Esophagus (tissue), 2 donors: ENCODE measurements around the gene ABCC8. TPM values are rescaled to one million over a fixed set of nuclear protein-coding genes. Genes with fewer than 3 reads are reported as not detected.

Source experiments
- H3K27ac ChIP-seq, 2 donors: one replicate each; pipeline ENCODE4 v1.5.1; 2013; ENCODE audit warnings: low read depth in 2 of 2, mild to moderate bottlenecking in 2 of 2, inconsistent platforms in 1 of 2, low read length in 1 of 2, moderate library complexity in 1 of 2
- H3K27me3 ChIP-seq, 2 donors: one replicate each; pipeline ENCODE4 v1.6.1; 2013; ENCODE audit warnings: low read length in 2 of 2, control low read depth in 1 of 2, mild to moderate bottlenecking in 1 of 2; ENCODE audit not compliant: insufficient read depth in 2 of 2, control insufficient read depth in 1 of 2
- H3K36me3 ChIP-seq, 2 donors: one replicate each; pipeline ENCODE4 v1.6.1; 2013; ENCODE audit warnings: low read length in 1 of 2; ENCODE audit not compliant: control insufficient read depth in 2 of 2, insufficient read depth in 2 of 2
- H3K4me1 ChIP-seq, 2 donors: one replicate each; pipeline ENCODE4 v1.6.1; 2013; ENCODE audit warnings: low read length in 1 of 2; ENCODE audit not compliant: control insufficient read depth in 2 of 2, insufficient read depth in 2 of 2
- H3K4me3 ChIP-seq, 2 donors: one replicate each; pipeline ENCODE4 v1.5.1; 2013; ENCODE audit warnings: low read length in 2 of 2, mild to moderate bottlenecking in 2 of 2, low read depth in 1 of 2, moderate library complexity in 1 of 2
- H3K9me3 ChIP-seq, 2 donors: one replicate each; pipeline ENCODE4 v1.6.1; 2013; ENCODE audit warnings: mild to moderate bottlenecking in 2 of 2, low read depth in 1 of 2, low read length in 1 of 2, moderate library complexity in 1 of 2; ENCODE audit not compliant: control insufficient read depth in 2 of 2, insufficient read depth in 1 of 2
- WGBS, 2 donors: extraction: QIAGEN DNeasy Blood & Tissue Kit; methylation state at CpG; one replicate each; pipeline ENCODE4 v1.1.7; 2013; 5-methylcytosine and 5-hydroxymethylcytosine counted together
- polyA plus RNA-seq, 2 donors: library from polyadenylated mRNA; stranded (reverse); fragments of 200-250 nt; gene quantifications; one replicate each; pipeline ENCODE4 v1.2.3, GENCODE V29; 2013
- donor health status: healthy with polysubstance abuse.
- donor health status: Bipolar disorder and iron deficiency.

The ABCC8 gene
- polyA plus RNA-seq, 2 donors, result 0.10 to 0.29 TPM

DNA sequence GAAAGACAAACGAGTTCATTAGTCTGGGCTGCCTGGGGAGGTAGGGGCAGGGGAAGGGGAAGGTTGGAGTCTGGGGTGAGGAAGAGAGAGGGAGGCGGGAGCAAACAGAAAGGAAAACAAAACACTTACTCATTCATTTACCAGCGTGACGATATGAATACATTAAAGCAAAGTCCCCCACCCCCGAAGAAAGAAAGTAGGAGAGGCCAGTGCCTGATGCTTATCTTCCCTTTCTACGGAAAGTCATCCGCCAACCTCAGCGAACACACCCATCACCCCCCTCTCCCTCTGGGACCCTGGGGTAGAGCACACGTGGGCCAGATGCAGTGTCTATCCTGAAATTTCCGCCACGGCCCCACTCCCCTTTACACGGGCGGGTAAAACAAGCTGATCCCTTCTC is 13.7 kb downstream of the ABCC8 start:
- 60 to 62% methylated on average over 13 of the region's 13 CpGs for WGBS, 2 donors

GRCh38 chr11:17460406-17460805 is 16.2 kb downstream of the ABCC8 start:
- no peak overlapping the region for H3K4me3 ChIP-seq
- no peak overlapping the region for H3K27ac ChIP-seq
- no peaks in the 10 kb centered on the region for H3K36me3 ChIP-seq
- H3K4me1 ChIP-seq, result no peaks in the 10 kb centered on the region
- H3K27me3 ChIP-seq, result no peaks in the 10 kb centered on the region
- no peaks in the 10 kb centered on the region for H3K9me3 ChIP-seq
- WGBS, 2 donors, result 90 to 92% methylated on average over 12 of the region's 12 CpGs

More for the DNA sequence above, 13.7 kb downstream of the ABCC8 start:
- Histone ChIP-seq H3K27ac (no peak overlapping the region), H3K4me3 (no peak overlapping the region), H3K36me3 (no peaks in the 10 kb centered on the region), H3K27me3 (no peaks in the 10 kb centered on the region), H3K9me3 (no peaks in the 10 kb centered on the region), H3K4me1 (no peaks in the 10 kb centered on the region)

DNA sequence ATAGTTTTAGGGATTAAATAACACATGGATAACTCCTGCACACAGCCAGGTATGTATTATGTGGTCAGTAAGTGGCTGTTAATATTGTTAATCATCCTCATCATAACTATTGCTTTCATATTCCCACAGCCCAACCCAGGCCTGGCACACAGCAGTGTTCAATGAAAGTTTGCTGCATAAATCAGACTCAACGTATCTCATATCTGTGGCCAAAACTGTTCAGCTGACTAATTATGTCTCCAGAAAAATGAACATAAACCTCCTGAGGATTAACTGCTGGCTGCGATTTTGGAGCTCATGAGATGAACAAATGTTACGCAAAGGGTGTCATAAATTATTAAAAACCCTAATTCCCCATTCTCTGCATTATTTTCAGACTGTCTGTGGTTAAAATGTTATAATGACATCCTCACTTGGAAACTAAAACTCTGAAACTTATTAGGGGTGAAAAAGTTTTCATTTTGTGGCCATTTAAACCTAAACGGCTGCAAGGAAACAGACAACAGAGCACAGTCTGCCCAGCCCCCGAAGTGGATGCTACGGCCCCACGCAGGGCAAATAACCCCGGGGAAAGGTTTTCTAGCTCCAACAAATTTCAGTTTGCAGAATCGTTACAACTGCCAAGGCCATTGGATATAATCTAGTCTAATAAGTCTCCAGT is 17.3 kb downstream of the ABCC8 start:
- H3K36me3 ChIP-seq, result no peaks in the 10 kb centered on the region
- 50 to 62% methylated on average over 9 of the region's 9 CpGs for WGBS, 2 donors
- no peaks in the 10 kb centered on the region for H3K9me3 ChIP-seq
- H3K4me3 ChIP-seq, result no peak overlapping the region
- H3K27me3 ChIP-seq, result no peaks in the 10 kb centered on the region
- no peaks in the 10 kb centered on the region for H3K4me1 ChIP-seq
- no peak overlapping the region for H3K27ac ChIP-seq

- 51 to 56% methylated on average over 8 of the region's 8 CpGs for WGBS, 2 donors
- Histone ChIP-seq H3K36me3 (no peaks in the 10 kb centered on the region), H3K27me3 (no peaks in the 10 kb centered on the region), H3K9me3 (no peaks in the 10 kb centered on the region), H3K4me3 (no peak overlapping the region), H3K27ac (no peak overlapping the region), H3K4me1 (no peaks in the 10 kb centered on the region)
Observed at GRCh38 chr11:17458268-17458667, 18.4 kb downstream of the ABCC8 start.

- H3K9me3 ChIP-seq, result no peaks in the 10 kb centered on the region
- WGBS, 2 donors, result 56% methylated on average over 8 of the region's 8 CpGs
- H3K36me3 ChIP-seq, result no peaks in the 10 kb centered on the region
- no peaks in the 10 kb centered on the region for H3K4me1 ChIP-seq
- no peaks in the 10 kb centered on the region for H3K27me3 ChIP-seq
- no peak overlapping the region for H3K4me3 ChIP-seq
- H3K27ac ChIP-seq, result no peak overlapping the region
Observed at GRCh38 chr11:17457396-17458173, 19.1 kb downstream of the ABCC8 start.

- H3K4me3 ChIP-seq, result no peak overlapping the region
- H3K9me3 ChIP-seq, result no peaks in the 10 kb centered on the region
- WGBS, 2 donors, result 76 to 77% methylated on average over 2 of the region's 2 CpGs
- peaks cover 0 to 2% of the 10 kb centered on the region in 2 donors for H3K27me3 ChIP-seq
- no peak overlapping the region for H3K27ac ChIP-seq
- no peaks in the 10 kb centered on the region for H3K4me1 ChIP-seq
- H3K36me3 ChIP-seq, result no peaks in the 10 kb centered on the region
Observed at GRCh38 chr11:17452668-17453067, 24.0 kb downstream of the ABCC8 start.

DNA sequence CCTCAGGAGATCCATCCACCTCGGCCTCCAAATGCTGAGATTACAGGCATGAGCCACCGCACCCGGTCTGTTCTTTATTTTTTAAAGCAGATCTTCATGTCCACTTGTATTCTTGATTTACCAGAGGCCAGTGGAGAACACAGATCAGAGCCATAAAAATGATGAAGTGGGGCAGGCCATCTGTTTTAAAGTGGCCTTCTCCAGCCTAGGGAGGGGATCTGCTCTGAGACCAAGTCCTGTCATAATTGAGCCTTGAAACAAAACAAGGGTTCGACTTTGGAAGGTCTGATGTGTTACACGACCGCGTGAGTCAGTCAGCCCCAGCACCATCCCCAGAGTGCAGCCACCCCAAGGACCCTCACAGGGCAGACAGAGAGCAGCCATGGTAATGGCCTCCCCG is 27.5 kb downstream of the ABCC8 start:
- Histone ChIP-seq H3K4me3 (no peak overlapping the region), H3K27ac (no peak overlapping the region), H3K36me3 (no peaks in the 10 kb centered on the region), H3K9me3 (no peaks in the 10 kb centered on the region), H3K4me1 (no peaks in the 10 kb centered on the region), H3K27me3 (peaks cover 0 to 2% of the 10 kb centered on the region in 2 donors)
- 80 to 85% methylated on average over 8 of the region's 8 CpGs for WGBS, 2 donors

DNA sequence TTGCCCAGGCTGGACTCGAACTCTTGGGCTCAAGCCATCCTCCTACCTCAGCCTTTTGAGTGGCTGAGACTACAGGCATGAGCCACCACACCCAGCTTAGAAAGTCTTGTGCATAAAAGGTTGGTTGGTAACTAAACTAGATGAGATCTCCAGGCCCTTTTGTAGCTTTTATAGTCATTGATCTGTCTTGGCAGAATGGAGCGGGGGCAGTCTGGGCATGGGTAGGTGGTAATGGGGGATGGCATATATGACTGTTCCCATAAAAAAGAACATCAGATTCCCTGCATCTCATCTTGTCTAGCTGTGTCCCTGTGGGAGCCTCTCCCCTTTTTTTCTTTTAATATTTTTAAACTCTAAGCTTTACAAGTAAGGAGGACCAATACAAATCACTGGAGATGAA is 30.2 kb downstream of the ABCC8 start:
- WGBS, 2 donors, result 71 to 83% methylated on average over 2 of the region's 2 CpGs
- H3K27ac ChIP-seq, result no peak overlapping the region
- no peaks in the 10 kb centered on the region for H3K4me1 ChIP-seq
- H3K27me3 ChIP-seq, result no peaks in the 10 kb centered on the region
- H3K4me3 ChIP-seq, result no peak overlapping the region
- no peaks in the 10 kb centered on the region for H3K9me3 ChIP-seq
- H3K36me3 ChIP-seq, result no peaks in the 10 kb centered on the region

DNA sequence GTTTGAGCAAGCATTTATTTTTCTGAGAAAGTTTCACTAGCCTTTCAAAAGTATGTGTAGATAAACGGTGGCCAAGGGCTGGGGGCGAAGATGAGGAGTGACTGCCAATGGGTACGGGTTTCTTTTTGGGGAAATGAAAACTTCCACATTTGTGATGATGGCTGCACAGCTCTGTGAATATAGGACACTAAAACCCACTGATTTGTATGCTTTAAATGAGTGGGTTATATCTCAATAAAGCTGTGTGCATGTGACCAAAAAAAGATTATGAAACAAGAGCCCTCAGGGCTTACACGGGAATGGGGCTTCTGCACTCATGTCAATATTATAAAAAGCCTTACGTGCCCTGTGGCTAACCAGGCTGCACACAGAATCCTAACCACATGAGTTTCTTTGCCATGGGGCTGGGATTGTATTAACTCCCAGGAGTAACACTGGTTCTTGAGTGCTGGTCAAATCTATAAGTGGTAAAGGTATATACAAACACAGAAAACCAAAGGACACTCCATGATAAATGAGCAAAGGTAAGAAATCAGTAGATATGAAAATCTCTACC is 31.3 kb downstream of the ABCC8 start:
- Histone ChIP-seq H3K4me1 (no peaks in the 10 kb centered on the region), H3K36me3 (no peaks in the 10 kb centered on the region), H3K4me3 (no peak overlapping the region), H3K27ac (no peak overlapping the region), H3K27me3 (no peaks in the 10 kb centered on the region), H3K9me3 (no peaks in the 10 kb centered on the region)
- 69 to 72% methylated on average over 5 of the region's 5 CpGs for WGBS, 2 donors
